ENCODE measurements around the gene NANP. TPM values are rescaled to one million over a fixed set of nuclear protein-coding genes. Genes with fewer than 3 reads are reported as not detected.

The NANP gene
- polyA plus RNA-seq, 1 of the 3 experiments (the other 2 are of a cell fraction), result 1.9 TPM

DNA sequence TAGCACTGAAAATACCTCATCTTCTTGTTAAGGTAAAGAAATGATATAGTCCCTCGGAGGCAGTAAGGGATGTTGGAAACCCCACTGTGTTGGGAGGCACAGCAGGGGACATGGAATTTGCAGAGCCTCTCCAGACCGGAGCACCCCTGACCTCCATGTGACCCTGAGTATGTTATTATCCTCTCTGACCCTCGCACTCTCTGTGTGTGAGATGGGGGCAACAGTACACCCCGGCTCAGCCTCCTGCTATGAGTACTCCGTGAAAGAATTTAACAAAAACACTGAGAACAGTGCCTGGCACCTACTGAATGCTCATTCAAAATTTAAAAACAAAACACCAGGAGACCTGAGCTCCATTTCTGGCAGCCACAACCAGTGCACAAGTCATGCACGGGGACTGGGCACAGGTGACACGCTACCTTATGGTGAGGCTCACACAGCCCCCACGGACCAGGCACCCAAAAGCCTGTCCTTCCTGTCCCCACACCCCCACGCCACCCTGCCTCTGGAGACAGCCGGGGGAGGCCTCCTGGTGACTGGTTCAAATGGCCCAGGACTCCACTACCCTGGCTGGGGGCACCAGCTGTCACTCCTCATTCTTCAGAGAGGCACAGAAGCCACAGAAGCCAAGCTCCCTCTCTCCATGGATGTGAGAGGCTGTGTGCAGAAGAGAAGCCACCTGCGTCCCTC lies 44.6 kb downstream of the NANP start:
- no peaks in the 10 kb centered on the region for H3K36me3 ChIP-seq (replicated peaks in 1 of 2; ENCODE audit: control insufficient read depth in 1 of 2, insufficient read depth in 2 of 2, low read length in 1 of 2)
- H3F3A ChIP-seq (replicated peaks; ENCODE audit: insufficient read depth), result no peaks in the 10 kb centered on the region
- no peak overlapping the region for H3K27ac ChIP-seq (ENCODE audit: low read depth in 2 of 2, low read length in 1 of 2)
- no peak overlapping the region for H2AFZ ChIP-seq (ENCODE audit: low read depth)
- no peak for DNase-seq
- H3K9me3 ChIP-seq, result no peaks in the 10 kb centered on the region
- TF ChIP-seq SMC3 (IDR thresholded peaks at IDR 0.05; ENCODE audit: low read depth, low read length), result no peak
- TF ChIP-seq, protein P1, sequence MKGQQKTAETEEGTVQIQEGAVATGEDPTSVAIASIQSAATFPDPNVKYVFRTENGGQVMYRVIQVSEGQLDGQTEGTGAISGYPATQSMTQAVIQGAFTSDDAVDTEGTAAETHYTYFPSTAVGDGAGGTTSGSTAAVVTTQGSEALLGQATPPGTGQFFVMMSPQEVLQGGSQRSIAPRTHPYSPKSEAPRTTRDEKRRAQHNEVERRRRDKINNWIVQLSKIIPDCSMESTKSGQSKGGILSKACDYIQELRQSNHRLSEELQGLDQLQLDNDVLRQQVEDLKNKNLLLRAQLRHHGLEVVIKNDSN (IDR thresholded peaks at IDR 0.05; ENCODE audit: borderline replicate concordance, low read depth), result no peak
- no peak for TF ChIP-seq FOXJ3 (CRISPR knock-in tag; IDR thresholded peaks at IDR 0.05)
- TF ChIP-seq JUND (IDR thresholded peaks at IDR 0.05), result no peak
- TF ChIP-seq ELF1 (IDR thresholded peaks at IDR 0.05), result no peak
- no peak for TF ChIP-seq FOSL2 (IDR thresholded peaks at IDR 0.05; ENCODE audit: borderline replicate concordance, low read depth)
- no peak for TF ChIP-seq FOXM1 (IDR thresholded peaks at IDR 0.05; ENCODE audit: low read depth)
- no peak for TF ChIP-seq POLR2AphosphoS5 (IDR thresholded peaks at IDR 0.05; ENCODE audit: low read depth, low read length)
- no peak for TF ChIP-seq RXRA (IDR thresholded peaks at IDR 0.05; ENCODE audit: borderline replicate concordance, low read depth)
- H3K27me3 ChIP-seq (ENCODE audit: insufficient read depth), result no peaks in the 10 kb centered on the region
- ChIA-PET CTCF (interaction anchor here (0.6 kb wide), 1 partner anchor 83 kb away, joined by 3 read pairs; no protein-coding TSS in a partner anchor), POLR2A (no interaction called here)
- no peak overlapping the region for H3K9ac ChIP-seq
- H3K79me2 ChIP-seq (ENCODE audit: insufficient read depth), result peaks cover 98% of the 10 kb centered on the region
- peaks cover 0 to 4% of the 10 kb centered on the region in 2 experiments; a peak in 1 of 4 replicates for H3K4me1 ChIP-seq (ENCODE audit: control insufficient read depth in 1 of 2, insufficient read depth in 2 of 2, low read depth in 1 of 2, low read length in 1 of 2)
- 89% methylated on average over 9 of the region's 11 CpGs for WGBS (ENCODE audit: low lambda C conversion rate)
- no peak overlapping the region for H3K4me3 ChIP-seq (ENCODE audit: low read depth in 2 of 2, low read length in 1 of 2)
- peaks cover 16% of the 10 kb centered on the region; the same call in 1 of the 2 replicates for H4K20me1 ChIP-seq (ENCODE audit: insufficient read depth)
- no peak overlapping the region for H3K4me2 ChIP-seq
- no peaks in the 10 kb centered on the region for H3K9me2 ChIP-seq

DNA sequence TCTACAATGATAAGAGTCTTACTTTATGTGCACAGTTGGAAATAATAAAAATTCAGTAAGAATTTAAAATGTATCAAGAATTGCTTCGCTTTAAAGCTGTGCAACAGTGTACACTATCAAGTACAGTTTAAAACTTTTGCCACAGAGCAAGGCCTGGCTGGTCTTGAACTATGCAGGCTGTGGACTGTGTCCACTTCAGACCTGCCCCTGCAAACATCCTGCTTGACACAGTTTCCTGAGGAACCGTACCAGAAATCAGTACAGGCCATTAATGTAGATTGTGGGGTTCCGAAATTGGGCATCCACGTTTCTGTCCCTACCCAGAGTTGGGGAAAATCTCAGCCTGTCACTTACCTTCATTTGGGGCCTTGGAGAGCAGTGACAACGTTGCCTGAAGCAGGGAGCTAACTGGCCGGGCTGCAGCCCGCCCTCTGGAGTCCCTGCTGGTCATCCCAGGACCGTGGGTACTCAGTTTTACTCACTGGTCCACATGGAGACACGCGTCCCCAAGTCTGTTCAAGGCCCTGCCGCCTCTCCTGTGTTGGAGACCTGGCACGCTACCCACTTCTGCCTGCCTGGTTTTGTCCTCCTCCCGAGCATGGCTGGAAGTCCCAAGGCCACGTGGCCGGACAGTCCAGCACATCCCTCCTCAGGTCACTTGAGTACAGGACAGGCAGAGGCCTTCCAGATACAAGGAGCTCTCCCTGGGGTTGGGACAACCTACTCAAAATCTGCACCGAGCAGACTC lies 46.9 kb downstream of the NANP start:
- Histone ChIP-seq H3K4me3 (ENCODE audit: low read depth in 2 of 2, low read length in 1 of 2) (no peak overlapping the region), H3F3A (replicated peaks; ENCODE audit: insufficient read depth) (no peaks in the 10 kb centered on the region), H3K9ac (no peak overlapping the region), H2AFZ (ENCODE audit: low read depth) (no peak overlapping the region), H3K9me2 (no peaks in the 10 kb centered on the region), H3K27ac (ENCODE audit: low read depth in 2 of 2, low read length in 1 of 2) (no peak overlapping the region), H3K9me3 (no peaks in the 10 kb centered on the region), H3K4me2 (no peak overlapping the region), H4K20me1 (ENCODE audit: insufficient read depth) (peaks cover 20% of the 10 kb centered on the region; the same call in 1 of the 2 replicates), H3K27me3 (ENCODE audit: insufficient read depth) (no peaks in the 10 kb centered on the region), H3K4me1 (ENCODE audit: control insufficient read depth in 1 of 2, insufficient read depth in 2 of 2, low read depth in 1 of 2, low read length in 1 of 2) (peaks cover 4 to 8% of the 10 kb centered on the region in 2 experiments; a peak in 1 of 4 replicates), H3K36me3 (replicated peaks in 1 of 2; ENCODE audit: control insufficient read depth in 1 of 2, insufficient read depth in 2 of 2, low read length in 1 of 2) (peaks cover 0 to 4% of the 10 kb centered on the region in 2 experiments), H3K79me2 (ENCODE audit: insufficient read depth) (peaks cover 98% of the 10 kb centered on the region)
- POLR2A ChIA-PET, result no interaction called here
- 93% methylated on average over 11 of the region's 16 CpGs for WGBS (ENCODE audit: low lambda C conversion rate)
- CTCF ChIA-PET, result no interaction called here
- DNase-seq, result no peak
- TF ChIP-seq RCOR1 (IDR thresholded peaks at IDR 0.05; ENCODE audit: low read length) (no peak), POLR2AphosphoS5 (IDR thresholded peaks at IDR 0.05; ENCODE audit: low read depth, low read length) (no peak), RAD21 (IDR thresholded peaks at IDR 0.05; ENCODE audit: low read length) (no peak), GABPA (IDR thresholded peaks at IDR 0.05; ENCODE audit: low read depth) (no peak), FOXJ3 (CRISPR knock-in tag; IDR thresholded peaks at IDR 0.05) (no peak), MEF2A (IDR thresholded peaks at IDR 0.05; ENCODE audit: borderline replicate concordance, low read depth) (no peak), SIN3A (IDR thresholded peaks at IDR 0.05; ENCODE audit: borderline replicate concordance, low read depth, low read length) (no peak)
- TF ChIP-seq, protein P2, sequence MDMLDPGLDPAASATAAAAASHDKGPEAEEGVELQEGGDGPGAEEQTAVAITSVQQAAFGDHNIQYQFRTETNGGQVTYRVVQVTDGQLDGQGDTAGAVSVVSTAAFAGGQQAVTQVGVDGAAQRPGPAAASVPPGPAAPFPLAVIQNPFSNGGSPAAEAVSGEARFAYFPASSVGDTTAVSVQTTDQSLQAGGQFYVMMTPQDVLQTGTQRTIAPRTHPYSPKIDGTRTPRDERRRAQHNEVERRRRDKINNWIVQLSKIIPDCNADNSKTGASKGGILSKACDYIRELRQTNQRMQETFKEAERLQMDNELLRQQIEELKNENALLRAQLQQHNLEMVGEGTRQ (IDR thresholded peaks at IDR 0.05; ENCODE audit: borderline replicate concordance, low read depth, low read length), result no peak
- TF ChIP-seq, protein P3, sequence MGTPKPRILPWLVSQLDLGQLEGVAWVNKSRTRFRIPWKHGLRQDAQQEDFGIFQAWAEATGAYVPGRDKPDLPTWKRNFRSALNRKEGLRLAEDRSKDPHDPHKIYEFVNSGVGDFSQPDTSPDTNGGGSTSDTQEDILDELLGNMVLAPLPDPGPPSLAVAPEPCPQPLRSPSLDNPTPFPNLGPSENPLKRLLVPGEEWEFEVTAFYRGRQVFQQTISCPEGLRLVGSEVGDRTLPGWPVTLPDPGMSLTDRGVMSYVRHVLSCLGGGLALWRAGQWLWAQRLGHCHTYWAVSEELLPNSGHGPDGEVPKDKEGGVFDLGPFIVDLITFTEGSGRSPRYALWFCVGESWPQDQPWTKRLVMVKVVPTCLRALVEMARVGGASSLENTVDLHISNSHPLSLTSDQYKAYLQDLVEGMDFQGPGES (IDR thresholded peaks at IDR 0.05; ENCODE audit: low read depth, low read length), result no peak
- TF ChIP-seq, protein P4, sequence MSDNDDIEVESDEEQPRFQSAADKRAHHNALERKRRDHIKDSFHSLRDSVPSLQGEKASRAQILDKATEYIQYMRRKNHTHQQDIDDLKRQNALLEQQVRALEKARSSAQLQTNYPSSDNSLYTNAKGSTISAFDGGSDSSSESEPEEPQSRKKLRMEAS (IDR thresholded peaks at IDR 0.05; ENCODE audit: low read depth), result no peak
- TF ChIP-seq, protein P5, sequence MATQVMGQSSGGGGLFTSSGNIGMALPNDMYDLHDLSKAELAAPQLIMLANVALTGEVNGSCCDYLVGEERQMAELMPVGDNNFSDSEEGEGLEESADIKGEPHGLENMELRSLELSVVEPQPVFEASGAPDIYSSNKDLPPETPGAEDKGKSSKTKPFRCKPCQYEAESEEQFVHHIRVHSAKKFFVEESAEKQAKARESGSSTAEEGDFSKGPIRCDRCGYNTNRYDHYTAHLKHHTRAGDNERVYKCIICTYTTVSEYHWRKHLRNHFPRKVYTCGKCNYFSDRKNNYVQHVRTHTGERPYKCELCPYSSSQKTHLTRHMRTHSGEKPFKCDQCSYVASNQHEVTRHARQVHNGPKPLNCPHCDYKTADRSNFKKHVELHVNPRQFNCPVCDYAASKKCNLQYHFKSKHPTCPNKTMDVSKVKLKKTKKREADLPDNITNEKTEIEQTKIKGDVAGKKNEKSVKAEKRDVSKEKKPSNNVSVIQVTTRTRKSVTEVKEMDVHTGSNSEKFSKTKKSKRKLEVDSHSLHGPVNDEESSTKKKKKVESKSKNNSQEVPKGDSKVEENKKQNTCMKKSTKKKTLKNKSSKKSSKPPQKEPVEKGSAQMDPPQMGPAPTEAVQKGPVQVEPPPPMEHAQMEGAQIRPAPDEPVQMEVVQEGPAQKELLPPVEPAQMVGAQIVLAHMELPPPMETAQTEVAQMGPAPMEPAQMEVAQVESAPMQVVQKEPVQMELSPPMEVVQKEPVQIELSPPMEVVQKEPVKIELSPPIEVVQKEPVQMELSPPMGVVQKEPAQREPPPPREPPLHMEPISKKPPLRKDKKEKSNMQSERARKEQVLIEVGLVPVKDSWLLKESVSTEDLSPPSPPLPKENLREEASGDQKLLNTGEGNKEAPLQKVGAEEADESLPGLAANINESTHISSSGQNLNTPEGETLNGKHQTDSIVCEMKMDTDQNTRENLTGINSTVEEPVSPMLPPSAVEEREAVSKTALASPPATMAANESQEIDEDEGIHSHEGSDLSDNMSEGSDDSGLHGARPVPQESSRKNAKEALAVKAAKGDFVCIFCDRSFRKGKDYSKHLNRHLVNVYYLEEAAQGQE (IDR thresholded peaks at IDR 0.05; ENCODE audit: low read depth, low read length), result no peak

Data from SK-N-SH (cell line).